Endothelial cell of umbilical vein (primary cell): ENCODE data around the gene JAGN1.

ENCODE experiments used
- CTCF ChIP-seq, 2 donors: IDR thresholded peaks; 1 replicate in 1 of 2; 2 replicates in 1 of 2; pipeline ENCODE4 v1.5.1; 2011; ENCODE audit warnings: low read length in 2 of 2, mild to moderate bottlenecking in 2 of 2, moderate library complexity in 2 of 2, control low read depth in 1 of 2, inconsistent platforms in 1 of 2, low read depth in 1 of 2; ENCODE audit not compliant: insufficient read depth in 1 of 2; ENCODE audit errors: extremely low read depth in 1 of 2
- POLR2A ChIP-seq: IDR thresholded peaks from 2 replicates; pipeline ENCODE4 v1.6.1; 2012; ENCODE audit warnings: low read depth, mild to moderate bottlenecking, control low read depth, low read length

- TF ChIP-seq CTCF (IDR thresholded peaks at IDR 0.05; ENCODE audit: extremely low read depth in 1 of 2, insufficient read depth in 1 of 2, low read depth in 1 of 2, low read length in 2 of 2): peak in 1 of 2 donors; percentile 8
- TF ChIP-seq POLR2A: peak; percentile 91
Measured at GRCh38 chr3:9933561-9934234, 43.3 kb downstream of the JAGN1 start, which contains the start of gene CRELD1.
